GM12892 (cell line): ENCODE data around the gene EPHA8.

Experiments
- POLR2A ChIP-seq: IDR thresholded peaks from 2 replicates; pipeline ENCODE4 v1.6.1; 2011; ENCODE audit warnings: low read depth, low read length, control low read depth
- POLR2AphosphoS5 ChIP-seq: IDR thresholded peaks from 2 replicates; pipeline ENCODE4 v1.6.1; 2011; ENCODE audit warnings: low read depth, low read length, control low read depth

GRCh38 chr1:22570140-22570909 lies 7.0 kb downstream of the EPHA8 start:
- TF ChIP-seq POLR2A (no peak), POLR2AphosphoS5 (no peak)
